ENCODE results near the gene PFN3.

The PFN3 gene

GRCh38 chr5:177446200-177447065, 46.0 kb upstream of the PFN3 start, which contains the start of gene PRR7:
Gene PRR7, plus strand, starts transcription at chr5:177446814. Its CDS starts 8,254 bp downstream, at chr5:177455068.
- TF ChIP-seq CTCF (IDR thresholded peaks at IDR 0.05; ENCODE audit: extremely low read depth, missing control alignments): no peak
- peak; percentile 93 for DNase-seq (ENCODE audit: low spot score)

- DNase-seq (ENCODE audit: low spot score): no peak
- no peak for TF ChIP-seq CTCF (IDR thresholded peaks at IDR 0.05; ENCODE audit: extremely low read depth, missing control alignments)
Measured at GRCh38 chr5:177445917-177446199, 45.4 kb upstream of the PFN3 start.

- TF ChIP-seq CTCF (IDR thresholded peaks at IDR 0.05; ENCODE audit: extremely low read depth, missing control alignments): no peak
- DNase-seq (ENCODE audit: low spot score): peak; percentile 61
Measured at GRCh38 chr5:177445052-177445916, 44.8 kb upstream of the PFN3 start.

- no peak for TF ChIP-seq CTCF (IDR thresholded peaks at IDR 0.05; ENCODE audit: extremely low read depth, missing control alignments)
- peak; percentile 65 for DNase-seq (ENCODE audit: low spot score)
Measured at GRCh38 chr5:177444106-177445051, 43.9 kb upstream of the PFN3 start.

GRCh38 chr5:177443144-177443983, 42.9 kb upstream of the PFN3 start:
- no peak for DNase-seq (ENCODE audit: low spot score)
- no peak for TF ChIP-seq CTCF (IDR thresholded peaks at IDR 0.05; ENCODE audit: extremely low read depth, missing control alignments)

GRCh38 chr5:177442066-177442826, 41.8 kb upstream of the PFN3 start:
- no peak for DNase-seq (ENCODE audit: low spot score)

More at GRCh38 chr5:177442066-177442826, 41.8 kb upstream of the PFN3 start:
- TF ChIP-seq CTCF (IDR thresholded peaks at IDR 0.05; ENCODE audit: extremely low read depth, missing control alignments): no peak
